Measurements from ENCODE around the gene PLEKHH3.
"Not testable (repeated sequence)": the region's sequence is repeated elsewhere in the genome, so short reads cannot be mapped to it uniquely, and the experiment has no call there.

Gene PLEKHH3

DNA sequence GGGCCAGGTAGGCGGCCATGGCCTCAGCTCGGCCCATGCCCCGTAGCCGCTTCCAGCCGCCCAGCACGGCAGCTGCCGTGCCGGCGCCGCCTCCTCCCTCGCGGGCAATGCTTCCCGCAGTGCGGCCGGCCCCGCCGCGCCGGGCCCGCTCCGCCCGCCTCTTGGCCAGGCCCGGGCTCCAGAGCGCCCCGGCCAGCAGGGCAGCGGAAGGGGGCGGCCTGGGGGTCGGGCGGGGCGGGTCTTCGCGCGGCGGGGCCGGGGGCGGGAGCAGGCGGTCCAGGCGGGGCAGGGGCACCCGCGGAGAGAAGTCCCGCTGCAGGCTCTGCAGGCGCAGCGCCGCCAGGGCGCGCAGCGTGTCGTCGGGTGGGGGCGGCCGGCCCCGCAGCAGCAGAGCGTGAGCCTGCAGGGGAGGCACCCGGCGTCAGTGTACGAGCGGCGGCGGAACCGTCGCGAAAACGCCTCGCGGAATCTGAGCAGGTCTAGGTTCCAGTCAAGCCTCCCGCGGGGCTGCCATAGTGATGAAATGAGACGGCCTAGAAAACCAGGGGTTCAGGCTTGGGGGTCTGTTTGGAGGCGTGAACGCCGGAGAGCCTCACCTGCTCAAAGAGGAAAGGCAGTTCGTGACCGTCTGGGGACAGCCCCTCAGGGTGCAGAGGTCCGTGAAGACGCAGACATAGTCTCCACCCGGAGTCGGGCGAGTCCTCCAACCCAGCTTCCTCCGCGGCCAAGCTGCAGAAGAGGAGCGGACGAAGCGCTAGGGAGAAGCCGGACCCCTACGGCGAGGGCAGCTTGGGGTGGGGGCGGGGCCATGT, 6.6 kb downstream of the PLEKHH3 start:
- DNase-seq = no peak

- DNase-seq = no peak
Observed at GRCh38 chr17:42669705-42669976, 7.2 kb downstream of the PLEKHH3 start.

DNA sequence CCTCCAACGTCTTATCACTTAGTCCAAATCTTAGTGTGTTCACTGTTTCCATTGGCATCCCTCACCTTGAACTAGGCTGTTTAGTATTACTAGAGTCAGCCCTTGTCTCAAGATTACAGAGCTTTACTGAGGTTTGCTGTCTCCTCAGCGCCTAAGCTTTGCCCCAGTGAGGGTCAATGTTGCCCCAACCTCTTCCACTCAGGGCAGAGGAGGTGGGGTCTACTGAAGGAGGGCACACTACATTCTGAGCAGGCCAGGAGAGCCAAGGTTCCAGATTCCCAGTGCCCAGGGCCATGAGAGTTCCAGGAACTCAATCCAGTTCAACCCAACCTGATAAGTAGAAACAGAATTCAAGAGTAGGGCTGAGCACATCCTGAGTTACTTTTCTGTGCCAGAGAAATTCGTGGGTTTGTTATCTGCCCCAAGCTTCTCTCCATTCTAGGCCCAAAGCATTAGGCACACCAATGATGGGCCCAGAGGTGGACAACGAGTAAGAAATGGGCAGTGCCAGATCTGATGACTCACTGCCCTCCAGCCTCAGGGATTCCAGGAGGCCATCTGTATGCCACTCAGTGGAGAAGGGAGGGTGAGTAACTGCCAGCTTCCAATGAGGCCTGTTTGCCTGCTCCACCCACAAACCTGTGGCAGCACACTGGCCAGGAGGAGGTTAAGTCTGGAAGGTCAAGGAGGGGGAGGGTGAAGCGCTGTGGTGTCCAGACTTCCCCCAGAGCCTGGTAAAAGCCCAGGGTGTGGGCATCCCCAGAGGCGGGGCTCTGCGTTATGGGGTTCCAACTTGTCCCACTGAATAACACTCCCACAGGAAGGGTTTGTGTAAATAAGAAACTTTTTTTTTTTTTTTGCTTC, 9.5 kb downstream of the PLEKHH3 start:
- peak; percentile 47 for DNase-seq

DNA sequence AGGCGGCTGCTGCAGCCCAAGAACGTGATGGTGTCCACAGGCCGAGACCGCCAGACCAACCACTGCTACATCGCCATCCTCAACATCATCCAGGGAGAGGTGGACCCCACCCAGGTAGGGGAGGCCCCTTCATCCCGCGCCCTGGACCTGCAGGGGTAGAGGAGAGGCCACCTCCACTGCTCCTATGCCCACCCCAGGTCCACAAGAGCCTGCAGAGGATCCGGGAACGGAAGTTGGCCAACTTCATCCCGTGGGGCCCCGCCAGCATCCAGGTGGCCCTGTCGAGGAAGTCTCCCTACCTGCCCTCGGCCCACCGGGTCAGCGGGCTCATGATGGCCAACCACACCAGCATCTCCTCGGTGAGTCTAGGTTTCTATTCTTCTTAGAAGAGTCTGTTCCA, 10.7 kb downstream of the PLEKHH3 start:
- not testable (repeated sequence) for DNase-seq

DNA sequence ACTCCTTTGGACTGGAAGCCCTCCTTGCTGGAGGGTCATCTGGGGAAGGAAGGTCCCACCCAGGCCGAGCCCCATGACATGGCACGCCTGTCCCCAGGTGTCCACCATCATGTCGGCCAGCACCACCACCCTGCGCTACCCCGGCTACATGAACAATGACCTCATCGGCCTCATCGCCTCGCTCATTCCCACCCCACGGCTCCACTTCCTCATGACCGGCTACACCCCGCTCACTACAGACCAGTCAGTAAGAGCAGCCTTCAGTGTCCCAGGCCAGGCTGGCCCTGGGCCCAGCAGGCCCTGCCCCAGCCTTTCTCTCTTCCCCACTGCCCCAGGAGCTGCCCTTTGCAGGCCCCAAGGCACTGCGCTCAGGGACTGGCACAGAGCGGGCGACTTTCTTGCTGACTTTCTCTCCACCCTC, 11.2 kb downstream of the PLEKHH3 start:
- DNase-seq = no peak

GRCh38 chr17:42660692-42661345, 16.0 kb downstream of the PLEKHH3 start:
- DNase-seq = peak; percentile 78

- DNase-seq = not testable (repeated sequence)
Observed at GRCh38 chr17:42659932-42660274, 16.9 kb downstream of the PLEKHH3 start.

- DNase-seq = peak; percentile 92
Observed at GRCh38 chr17:42659079-42659931, 17.5 kb downstream of the PLEKHH3 start, which contains the start of gene TUBG2. TSS of gene TUBG2 (plus strand) at chr17:42659284. CDS start at chr17:42659504, 220 bp downstream.

GRCh38 chr17:42657824-42658588, 18.8 kb downstream of the PLEKHH3 start:
- no peak for DNase-seq

DNA sequence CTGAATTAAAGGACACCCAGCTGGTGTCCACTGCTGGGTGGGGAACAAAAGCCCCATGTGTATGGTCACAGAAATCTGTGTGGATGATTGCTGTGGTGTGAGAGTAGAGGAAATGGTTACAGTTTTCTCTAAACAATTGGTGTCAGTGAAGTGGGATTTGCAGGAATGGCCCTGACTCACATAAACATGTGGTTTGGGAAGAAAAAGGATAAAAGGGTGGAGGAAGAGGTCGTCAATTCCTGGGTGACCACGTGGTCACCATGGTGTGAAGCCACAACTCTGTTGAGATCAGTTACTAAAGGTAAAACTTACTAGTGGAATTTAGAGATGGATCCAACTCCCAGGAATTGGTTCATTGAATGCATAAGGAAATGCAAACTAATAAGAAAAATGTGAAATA, 21.3 kb downstream of the PLEKHH3 start:
- DNase-seq = peak; percentile 77

DNA sequence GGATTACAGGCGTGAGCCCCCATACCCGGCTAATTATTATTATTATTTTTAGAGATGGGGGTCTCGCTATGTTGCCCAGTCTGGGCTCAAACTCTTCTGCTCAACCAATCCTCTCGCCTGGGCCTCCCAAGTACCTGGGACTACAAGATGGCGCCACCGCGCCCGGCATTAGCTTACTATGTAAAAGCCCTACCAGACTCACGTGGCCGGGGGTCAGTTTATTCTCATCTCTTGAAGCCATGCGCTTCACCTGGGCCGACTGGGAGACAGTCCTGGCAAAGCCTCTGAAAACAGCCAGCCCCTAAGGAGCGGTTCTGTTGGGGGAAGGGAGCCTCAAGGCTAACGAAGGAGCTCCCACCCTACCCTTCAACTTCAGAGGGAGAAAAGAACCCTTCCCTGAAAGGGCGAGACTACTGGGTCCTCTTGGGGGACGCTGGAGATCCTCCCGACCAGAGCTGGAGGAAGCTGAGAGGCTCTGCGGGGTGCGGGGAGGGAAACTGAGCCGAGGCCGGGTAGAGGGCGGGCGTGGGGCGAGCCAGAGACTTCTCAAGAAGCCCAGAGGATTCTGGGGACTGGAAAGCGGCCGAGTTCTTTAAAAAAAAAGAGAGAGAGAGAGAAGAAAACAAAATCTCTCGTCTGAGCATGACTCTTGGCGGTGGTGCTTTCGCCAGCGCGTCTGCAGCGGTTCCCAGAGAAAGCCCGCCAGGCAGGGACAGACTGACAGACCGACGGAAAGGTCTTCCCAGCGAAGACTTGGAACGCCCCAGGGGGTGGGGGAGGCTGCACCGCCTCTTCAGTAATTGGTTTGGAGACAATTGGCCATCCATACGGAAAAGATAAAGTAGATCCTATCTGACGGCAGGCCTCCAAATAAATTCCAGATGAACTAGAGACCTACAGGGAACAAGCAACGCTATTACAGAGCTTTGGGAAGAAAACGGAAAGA, 23.3 kb downstream of the PLEKHH3 start:
- peak; percentile 81 for DNase-seq

GRCh38 chr17:42651392-42651791, 25.4 kb downstream of the PLEKHH3 start:
- DNase-seq = no peak

GRCh38 chr17:42647778-42648177, 29.0 kb downstream of the PLEKHH3 start:
- no peak for DNase-seq

DNA sequence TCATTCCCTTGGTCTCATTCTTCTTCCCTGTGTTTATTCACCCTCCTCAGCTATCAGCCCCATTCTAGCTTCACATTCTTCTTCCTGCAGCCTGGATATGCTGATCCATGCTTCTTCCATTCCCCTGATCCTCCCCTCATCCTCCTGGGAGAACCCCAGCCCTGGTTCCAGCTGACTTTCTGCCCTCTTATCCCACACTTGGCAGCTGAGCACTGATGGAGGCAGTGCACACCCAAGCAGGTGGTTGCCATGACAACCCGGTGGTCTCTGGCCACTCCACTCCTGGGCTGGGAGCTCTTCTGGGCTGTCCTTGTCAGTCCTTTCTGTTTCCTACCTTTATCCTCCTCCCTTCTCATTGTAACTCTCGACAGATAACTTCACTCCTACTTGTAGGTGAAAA, 34.5 kb downstream of the PLEKHH3 start:
- no peak for DNase-seq

- DNase-seq = no peak
Observed at GRCh38 chr17:42640121-42640520, 36.7 kb downstream of the PLEKHH3 start.

DNA sequence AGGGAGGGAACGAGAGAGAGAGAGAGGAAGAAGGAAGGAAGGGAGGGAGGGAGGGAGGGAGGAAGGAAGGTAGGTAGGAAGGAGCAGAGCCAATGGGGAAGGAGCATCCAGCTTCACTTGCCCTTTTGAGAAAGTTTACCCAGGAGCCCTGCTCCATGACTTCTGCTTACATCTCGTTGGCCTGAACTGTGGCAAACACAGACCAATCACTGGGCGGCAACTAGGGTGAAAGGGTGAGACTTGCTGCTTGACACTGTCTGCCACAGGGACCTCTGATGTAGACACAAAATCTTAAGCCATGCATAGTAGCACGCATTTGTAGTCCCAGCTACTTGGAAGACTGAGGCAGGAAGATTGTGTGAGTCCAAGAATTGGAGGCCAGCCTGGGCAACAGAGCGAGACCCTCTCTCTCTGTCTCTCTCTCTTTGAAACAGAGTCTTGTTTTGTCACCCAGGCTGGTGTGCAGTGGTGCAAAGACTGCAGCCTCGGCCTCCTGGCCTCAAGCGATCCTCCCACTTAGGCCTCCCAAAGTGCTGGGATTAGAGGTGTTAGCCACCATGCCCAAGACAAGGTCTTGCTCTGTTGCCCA, 37.2 kb downstream of the PLEKHH3 start:
- DNase-seq = no peak

GRCh38 chr17:42632949-42633444, 43.8 kb downstream of the PLEKHH3 start:
- no peak for DNase-seq

DNA sequence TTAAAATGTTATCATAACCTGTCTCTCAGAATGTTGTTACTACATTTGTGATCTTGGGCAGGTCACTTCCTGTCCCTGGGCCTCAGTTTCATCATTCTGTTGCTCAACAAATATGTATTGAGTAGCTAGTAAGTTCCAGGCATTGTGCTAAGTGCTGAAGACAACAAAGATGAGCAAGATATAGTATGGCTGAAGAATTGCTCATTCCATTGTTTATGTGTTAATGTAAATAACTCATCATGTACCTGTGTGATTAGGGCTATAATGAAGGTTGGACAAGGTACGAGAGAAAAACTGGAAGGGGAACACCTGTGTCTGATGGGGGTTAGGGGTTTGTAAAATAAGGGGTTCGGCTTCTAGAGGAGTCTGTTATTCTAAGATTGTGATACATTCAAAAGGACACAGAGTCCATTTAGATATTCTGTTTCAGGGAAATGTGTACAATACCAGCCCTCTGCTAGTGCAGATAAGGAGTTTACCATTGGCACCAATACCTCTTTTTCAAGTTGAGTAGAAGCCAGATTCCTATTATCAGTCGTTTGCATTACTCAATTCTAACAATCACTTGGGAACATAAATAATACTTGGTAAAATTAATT, 47.3 kb downstream of the PLEKHH3 start:
- DNase-seq = no peak

DNA sequence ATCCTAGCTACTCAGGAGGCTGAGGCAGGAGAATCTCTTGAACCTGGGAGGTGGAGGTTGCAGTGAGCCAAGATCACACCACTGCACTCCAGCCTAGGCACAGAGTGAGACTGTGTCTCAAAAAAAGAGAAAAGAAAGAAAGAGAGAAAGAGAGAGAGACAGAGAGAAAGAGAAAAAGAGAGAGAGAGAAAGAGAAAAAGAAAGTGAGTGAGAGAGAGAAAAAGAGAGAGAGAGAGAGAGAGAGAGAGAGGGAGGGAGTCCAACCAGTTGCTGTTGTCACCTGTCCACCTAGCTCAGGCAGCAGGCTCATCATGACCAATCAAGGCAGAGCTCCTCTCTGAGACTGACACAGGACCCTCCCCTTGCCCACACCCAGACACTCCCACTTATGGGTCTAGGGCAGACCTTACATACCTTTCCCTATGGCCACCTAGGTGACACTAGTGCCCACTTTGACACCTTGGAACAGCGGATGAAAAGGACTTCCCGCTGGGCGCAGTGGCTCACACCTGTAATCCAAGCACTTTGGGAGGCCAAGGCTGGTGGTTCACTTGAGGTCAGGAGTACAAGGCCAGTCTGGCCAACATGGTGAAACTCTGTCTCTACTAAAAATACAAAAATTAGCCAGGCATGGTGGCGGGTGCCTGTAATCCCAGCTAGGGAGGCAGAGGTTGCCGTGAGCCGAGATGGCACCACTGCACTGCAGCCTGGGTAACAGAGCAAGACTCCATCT, 49.6 kb downstream of the PLEKHH3 start:
- DNase-seq = not testable (repeated sequence)
